Measurements from ENCODE around the gene EID2B.

The EID2B gene, protein sequence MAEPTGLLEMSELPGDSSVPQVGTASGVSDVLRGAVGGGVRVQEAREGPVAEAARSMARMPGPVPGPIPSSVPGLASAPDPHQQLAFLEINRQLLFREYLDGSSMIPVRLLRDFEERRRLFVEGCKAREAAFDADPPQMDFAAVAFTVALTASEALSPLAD

GRCh38 chr19:39532233-39533002 lies at the start of gene EID2B:
EID2B (minus strand) TSS chr19:39532852; CDS start chr19:39532802, 50 bp downstream.
- peak; percentile 98 for DNase-seq

DNA sequence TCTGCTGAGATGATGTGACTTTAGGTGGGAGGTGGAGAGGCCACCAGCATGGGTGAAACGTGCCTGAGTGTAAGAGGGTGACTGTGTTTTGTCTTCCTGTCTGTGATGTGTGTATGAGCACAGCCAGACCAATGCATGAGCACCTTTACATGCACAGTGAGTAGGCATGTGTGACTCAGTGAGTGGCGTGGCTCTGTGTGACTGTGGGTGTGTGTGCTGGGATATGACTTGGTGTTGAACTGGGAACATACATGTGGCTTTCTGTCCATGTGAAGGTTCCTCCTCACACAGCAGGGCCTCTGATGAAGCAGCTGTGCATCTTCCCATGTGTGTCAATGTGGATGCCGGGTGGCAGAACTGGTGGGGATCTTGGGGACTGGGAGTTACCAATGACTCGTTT lies 49.8 kb upstream of the EID2B start:
- no peak for DNase-seq

DNA sequence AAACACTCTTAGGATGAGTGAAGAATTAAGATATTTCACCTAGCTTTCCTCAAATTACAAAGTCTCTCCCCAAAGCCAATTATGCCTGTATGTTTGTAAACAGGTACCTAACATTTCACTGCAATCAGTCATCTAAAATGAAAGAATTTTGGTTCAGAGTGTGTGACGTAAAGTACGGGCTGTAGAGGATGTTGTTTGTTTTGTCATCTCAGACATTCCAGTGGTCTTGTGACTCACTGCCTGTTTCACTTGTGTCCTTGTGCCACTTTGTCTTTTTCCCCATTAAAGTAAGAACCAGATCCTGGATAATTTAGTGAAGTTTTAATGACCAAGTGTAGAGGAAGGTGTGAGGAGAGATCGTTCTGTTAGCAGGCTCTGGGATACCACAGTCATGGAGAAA lies 36.0 kb upstream of the EID2B start:
- no peak for DNase-seq

DNA sequence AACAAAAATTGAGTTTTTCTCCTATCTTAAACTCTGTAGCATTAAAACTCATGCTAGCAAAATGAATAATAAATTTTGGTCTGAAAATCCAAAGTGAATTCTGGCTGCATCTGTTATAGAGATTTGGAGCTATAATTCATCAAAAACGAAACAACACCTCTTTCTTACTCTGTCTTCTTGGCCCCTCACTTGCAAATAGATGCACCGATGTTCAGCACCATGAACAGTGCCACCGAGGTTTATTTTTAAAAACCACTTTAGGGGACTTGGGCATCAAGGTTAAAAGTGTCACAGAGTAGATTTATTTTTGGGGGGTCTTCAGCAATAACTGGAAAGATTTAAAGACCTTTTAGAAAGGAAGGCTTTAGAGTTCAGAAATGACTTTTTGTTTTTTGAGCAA lies 33.4 kb upstream of the EID2B start:
- DNase-seq = peak; percentile 6

DNA sequence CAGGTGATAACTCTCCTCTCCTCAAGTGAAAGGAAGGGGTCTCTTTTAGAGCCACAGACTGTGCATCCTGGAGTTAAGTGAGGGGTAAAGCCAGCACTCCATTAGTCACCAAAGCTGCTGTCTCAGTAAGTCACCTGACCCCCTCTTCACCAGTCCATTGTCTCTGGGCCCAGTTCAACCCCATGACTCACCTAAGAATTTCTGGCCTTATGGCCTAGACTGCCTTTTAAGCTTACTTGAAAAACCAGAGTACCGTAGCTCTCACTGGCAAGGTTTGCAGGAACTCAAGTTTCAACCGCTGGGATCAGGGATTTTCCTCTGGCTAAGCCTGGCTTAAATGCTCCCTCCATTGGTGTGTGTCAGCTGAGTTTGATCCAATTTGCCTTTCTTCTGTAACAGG lies 30.8 kb upstream of the EID2B start:
- no peak for DNase-seq

GRCh38 chr19:39558624-39559117 lies 26.0 kb upstream of the EID2B start:
- no peak for DNase-seq

GRCh38 chr19:39557811-39558623 lies 25.4 kb upstream of the EID2B start:
- no peak for DNase-seq

GRCh38 chr19:39555883-39556282 lies 23.2 kb upstream of the EID2B start:
- DNase-seq = no peak

DNA sequence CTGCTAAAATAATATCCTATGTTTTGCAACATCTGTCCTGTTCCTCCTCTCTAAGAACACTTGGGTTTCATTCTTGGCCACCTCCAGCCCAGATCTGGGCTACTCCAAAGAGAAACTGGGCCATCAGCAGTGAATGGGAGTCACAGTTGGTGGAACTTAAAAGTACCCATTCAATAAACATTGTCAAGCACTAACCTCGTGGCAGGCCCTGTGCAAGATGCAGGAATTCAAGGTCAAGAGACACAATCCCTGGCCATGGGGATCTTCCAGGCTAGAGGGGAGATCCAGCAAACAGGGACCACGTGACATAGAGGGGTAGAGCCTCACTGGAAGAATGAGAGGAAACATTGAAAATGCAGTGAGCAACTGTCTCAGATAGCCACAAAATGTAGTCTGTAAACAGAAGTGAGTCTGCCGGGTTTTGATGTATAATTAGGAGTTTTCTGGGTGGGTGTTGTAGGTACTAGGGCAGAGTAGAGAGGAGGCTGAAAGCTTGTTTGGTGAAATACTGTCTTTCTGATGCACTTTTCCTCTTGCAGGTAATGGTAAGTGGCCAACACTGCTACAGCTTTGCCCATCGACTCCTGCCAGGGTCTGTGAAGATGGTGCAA lies 22.2 kb upstream of the EID2B start:
- DNase-seq = no peak

DNA sequence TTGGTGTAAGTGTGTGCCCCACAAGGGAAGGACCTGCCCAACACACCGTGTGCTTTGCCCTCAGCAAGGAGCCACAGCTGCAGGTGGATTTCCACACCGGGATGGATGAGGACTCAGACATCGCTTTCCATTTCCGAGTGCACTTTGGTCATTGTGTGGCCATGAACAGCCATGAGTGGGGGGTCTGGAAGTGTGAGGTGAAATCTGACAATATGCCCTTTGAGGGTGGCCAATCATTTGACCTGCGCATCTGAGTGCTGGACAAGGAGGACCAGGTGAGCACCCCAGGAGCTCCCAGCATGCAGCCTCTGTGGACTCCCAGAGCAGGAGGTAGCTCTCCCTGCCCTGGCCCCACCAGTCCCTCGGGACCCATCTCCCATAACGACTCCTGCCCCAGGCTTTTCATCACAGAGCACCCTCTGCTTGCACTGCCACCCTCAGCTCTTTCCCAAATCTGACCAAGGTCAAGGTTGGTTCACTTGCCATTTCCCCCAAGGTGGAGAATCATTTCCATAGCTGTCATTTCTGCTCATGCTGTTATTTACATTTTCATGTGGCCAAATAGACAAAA lies 20.5 kb upstream of the EID2B start:
- DNase-seq = no peak

DNA sequence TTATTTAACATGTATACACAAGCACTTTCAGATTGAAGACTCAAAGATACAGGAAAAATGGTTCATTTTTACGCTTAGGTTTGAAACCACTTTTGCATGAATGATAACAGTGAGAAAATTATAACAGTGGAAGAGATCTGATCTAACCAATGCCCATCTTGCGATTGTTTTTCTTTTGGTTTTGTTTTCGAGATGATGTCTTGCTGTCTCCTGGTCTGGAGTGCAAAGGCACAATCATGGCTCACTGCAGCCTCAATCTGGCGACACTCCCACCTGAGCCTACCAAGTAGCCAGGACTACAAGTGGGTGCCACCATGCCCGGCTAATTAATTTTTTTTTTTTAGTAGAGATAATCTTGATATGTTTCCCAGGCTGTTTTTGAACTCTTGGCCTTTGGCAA lies 17.5 kb upstream of the EID2B start:
- no peak for DNase-seq

DNA sequence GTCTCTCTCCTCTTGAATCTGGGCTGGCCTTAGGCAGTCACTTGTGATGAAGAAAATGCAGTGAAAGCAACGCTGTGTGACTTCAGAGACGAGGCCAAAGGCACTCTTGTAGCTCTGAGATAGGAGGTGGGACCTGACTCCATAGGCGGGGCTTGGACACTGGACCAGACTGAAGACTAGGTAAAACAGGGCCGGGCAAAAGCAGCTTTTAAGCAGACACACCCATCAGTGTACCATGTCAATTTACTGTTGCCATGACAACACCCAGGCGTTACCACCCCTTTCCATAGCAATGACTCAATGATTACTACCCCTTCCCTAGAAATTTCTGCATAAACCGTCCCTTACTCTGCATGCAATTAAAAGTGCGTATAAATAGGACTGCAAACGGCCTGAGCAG lies 13.9 kb upstream of the EID2B start:
- no peak for DNase-seq

DNA sequence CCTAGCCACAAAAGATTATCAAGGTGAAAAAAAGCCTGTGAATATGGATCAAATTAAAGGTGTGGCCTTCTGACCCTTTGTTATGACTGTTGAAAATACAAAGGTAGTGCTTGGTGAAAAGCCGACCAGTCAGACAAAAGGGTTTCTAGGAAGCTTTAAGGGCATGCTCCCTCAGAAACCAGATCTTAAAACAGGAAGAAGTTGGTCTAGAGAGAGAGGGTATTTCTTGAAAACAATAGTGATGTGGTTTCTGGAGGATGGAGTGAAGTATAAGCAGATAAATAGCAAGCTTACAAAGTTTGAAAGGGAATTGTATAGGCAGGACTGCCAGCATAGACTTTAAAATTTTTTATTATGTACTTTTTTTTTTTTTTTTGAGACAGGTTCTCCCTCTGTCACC lies 12.3 kb upstream of the EID2B start:
- DNase-seq = no peak

DNA sequence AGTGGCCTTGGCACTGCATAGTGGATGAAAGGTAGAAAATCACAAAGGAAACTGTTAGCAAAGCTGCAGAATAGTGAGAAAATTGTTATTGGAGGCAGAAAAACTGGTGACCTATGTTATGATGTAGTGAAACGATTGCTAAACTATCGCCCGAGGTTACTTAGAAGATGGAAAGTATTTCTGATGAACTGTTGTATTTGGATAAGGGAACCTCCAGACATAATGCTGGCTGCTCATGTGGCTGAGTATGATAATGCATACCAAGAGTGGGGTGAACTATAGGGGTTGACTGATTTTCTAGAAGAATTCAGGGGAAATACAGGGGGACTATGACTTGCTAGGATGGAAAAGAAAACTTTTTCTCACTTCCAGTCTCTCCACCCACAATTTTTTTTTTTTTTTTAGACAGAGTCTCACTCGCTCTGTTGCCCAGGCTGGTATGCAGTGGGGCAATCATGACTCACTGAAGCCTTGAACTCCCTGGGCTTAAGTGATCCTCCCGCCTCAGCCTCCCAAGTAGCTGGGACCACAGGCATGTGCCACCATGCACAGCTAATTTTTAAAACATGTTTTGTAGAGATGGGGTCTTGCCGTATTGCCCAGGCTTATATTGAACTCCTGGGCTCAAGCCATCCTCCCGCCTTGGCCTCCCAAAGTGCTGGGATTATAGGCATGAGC lies 11.7 kb upstream of the EID2B start:
- DNase-seq = no peak

- DNase-seq = no peak
Observed at GRCh38 chr19:39543477-39543857, 10.8 kb upstream of the EID2B start.

GRCh38 chr19:39542206-39542605 lies 9.6 kb upstream of the EID2B start:
- no peak for DNase-seq

DNA sequence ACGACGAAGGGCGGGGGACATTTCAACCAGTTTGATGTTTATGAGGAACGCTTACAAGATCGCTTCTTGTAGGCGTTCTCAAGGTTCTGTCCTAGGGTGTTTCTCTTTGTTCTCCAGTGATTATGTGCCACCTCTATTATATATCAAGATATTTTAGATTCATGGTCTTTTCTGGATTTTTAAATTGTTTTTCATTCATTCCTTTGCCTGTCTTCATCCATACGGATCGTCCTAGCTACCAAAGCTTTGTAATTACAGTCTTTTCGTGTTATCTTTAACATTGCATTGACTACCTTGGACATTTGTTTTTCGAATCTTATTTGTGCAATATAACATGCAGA lies 7.7 kb upstream of the EID2B start:
- no peak for DNase-seq

DNA sequence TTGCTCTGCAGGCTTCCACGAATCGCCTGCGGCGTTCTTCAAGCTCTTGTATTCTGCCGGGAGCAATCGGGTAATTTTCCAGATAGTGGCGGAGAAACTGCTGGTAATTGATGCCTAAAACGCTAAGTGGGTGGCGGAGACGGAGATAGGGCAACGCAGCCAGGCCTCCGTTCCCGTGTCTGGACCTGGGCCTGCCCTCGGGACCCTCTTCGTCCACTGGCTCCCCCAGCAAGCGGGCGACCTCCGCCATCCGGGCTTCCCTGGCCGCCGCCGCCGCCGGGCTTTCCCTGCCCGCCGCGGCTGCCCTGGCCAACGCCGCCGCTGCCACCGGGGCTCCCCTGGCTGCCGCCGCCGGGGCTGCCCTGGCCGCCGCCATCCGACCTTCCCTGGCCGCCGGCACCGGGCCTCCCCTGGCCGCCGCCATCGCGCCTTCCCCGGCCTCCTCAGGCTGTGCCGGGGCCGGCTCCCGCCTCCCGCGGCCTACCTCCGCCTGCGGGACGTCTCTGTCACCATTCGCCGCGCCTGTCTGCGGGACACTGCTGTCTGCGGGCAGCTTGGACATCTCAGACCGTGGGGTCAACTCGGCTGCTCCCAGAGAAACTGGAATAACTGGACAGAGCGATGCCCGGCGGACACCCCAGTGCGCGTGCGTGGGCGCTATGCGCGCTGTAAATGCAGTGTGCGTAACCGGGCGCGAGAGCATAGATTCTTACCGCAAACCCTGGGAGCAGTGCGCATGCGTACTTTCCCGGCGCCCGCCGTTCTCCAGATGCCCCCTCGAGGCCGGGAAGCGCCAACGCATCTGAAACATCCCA lies 7.1 kb upstream of the EID2B start, which contains the start of gene EID2:
TSS of gene EID2 (minus strand) at position 644 of the 815 bp plus-strand sequence. CDS start at position 562, 82 bp downstream.
- peak; percentile 96 for DNase-seq

- DNase-seq = no peak
Observed at GRCh38 chr19:39539165-39539517, 6.5 kb upstream of the EID2B start.

- DNase-seq = no peak
Observed at GRCh38 chr19:39533791-39534190, 1.1 kb upstream of the EID2B start.

DNA sequence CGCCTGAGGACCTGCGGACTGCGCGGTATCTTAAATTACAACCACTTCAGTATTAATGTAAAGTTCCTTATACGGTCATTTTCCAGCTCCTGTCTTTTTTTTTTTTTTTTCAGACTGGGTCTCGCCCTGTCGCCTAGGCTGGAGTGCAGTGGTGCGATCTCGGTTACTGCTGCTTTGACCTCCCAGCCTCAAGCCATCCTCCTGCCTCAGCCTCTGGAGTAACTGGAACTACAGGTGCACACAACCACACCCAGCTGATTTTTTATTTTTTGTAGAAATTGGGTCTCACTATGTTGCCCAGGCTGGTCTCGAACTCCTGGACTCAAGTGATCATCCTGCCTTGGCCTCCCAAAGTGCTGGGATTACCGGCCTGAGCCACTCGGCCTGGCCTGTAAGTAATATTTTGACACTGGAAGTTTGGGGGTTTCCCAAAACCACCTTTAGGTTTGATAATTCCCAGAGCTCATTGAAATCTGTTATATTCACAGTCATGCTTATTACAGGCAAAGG lies 406 bp upstream of the EID2B start:
- DNase-seq = no peak

All from hematopoietic multipotent progenitor cell treated with erythropoietin and hydrocortisone succinate and interleukin-3 and kit ligand, for 4 days (in vitro differentiated cells).